Camera-type eye (tissue), 1 donor: ENCODE data around the gene AK2. TPM values are rescaled to one million over a fixed set of nuclear protein-coding genes. Genes with fewer than 3 reads are reported as not detected.

Experiments
- total RNA-seq: library from RNA; depleted of rRNA; stranded (reverse); fragments of >200 nt; gene quantifications from one replicate; pipeline ENCODE4 v1.2.3, GENCODE V29; 2014

AK2 gene
- total RNA-seq = 114 TPM

DNA sequence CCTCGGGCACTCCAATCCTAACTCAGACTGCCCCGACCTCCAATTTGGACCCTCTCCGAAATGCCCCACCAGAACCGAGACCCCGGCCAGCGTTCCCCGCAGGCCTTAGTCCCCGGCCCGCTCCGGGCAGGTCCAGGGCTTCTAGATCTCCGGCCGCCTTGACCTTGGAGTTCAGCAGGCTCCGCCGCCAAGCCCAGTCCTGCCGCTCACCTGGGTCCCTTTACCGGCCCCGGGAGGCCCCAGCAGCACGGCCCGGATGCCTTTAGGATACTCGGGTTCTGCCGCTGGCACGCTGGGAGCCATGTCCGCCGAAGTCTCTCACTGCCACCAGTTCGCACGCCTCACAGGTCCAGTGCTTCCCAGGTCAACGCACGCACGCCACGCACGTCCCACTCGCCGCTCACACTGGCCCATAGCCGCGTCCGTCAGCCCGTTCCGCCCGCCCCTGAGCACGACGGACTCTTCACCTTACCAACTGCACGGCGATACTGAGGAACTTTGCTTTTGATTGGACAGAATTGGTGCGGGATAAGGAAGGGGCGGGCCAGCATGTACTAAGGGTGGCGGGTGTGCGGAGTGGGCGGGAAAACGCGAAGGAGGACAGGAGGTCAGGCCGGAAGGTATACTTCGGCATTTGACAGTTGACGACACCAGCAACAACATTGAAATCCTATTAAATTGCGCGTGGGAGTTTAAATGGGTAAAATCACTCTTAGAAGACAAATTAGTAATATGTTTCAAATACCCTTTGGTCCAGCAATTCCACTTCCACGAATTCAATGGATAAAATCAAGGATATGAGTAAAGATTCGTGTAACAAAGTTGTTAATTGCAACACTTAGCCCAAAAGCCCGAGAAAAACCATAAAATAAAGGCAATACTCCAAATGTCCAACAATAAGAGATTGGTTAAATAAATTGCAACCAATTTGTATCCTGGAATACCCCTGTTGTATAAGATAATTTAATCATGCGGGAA lies at the start of gene AK2:
Gene AK2, minus strand, starts transcription at position 358 of the 978 bp plus-strand sequence. Its CDS starts 55 bp downstream, at position 303.

DNA sequence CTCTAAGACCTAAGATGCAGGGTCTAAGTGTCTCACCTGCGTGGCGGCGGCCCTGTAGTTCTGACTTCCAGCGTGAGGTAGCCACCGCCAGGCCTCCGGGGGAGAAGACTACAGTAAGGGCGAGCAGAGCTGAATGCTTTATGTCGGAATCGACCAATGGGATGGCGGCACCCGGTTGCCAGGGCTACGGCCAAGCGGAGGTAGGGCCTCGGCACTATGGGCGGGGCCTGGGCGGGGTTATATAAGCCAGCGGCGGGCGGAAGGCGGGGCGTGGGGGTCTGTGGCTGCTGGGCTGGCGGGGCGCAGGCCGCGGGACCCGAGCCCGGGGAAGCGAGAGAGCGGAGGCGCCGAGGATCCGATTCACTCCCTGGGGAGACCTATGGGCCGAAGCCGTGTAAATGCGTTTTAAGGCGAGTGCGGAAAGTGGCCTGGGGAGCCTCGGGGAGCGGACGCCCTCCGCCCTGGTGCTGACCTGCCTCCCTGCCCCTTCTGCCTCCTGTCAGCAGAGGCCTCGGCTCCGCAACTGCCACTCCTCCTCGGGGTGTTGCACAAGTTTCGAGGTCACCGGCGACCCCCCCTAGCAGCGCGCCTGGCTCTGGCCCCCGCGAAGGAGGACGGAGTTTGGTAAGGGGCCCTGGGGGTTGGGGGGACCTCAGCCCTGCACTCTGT lies 44.3 kb upstream of the AK2 start, which contains the start of gene AZIN2:
Gene AZIN2, plus strand, starts transcription at position 269 of the 669 bp plus-strand sequence. CDS start 1,097 bp downstream, outside the sequence.

DNA sequence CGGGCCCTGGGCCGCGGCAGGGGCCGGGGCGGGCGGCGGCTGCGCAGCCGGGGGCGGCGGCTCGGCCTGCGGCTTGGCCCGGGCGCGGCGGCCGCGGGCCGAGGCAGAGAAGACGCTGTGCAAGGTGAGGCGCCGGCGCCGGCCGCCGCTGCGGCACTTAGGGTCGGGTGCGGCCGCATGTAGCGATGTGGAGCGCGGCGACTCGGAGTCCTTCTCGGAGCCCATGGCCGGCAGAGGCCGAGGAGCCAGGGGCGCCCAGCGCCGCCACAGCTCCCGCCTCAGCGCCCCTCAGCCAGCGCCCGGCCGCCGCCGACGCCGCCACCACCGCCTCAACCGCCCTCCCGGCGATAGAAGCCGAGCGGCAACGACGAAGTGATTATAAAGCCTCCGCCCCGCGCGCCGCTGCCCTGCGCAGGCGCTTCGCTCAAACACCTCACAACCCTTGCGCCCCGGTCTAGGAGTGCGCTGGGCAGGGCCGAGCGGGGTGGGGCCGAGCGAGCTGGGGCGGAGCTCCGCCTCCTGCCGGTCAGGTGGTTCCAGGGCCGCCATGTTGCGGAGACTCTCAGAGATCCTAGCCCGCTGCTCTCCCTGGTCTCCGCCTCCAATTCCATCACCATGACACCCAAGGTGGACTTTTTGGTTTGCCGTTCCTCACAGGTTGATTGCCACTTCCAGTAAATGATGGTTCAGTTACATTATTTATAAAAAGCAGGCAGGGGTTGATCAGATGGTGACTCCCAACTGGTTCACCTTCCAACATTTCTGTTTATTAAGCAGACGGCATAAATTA lies 72.0 kb downstream of the AK2 start, which contains the start of gene RNF19B:
Gene RNF19B, minus strand, starts transcription at position 349 of the 790 bp plus-strand sequence. Its CDS starts 124 bp downstream, at position 225.

Other genes with a start within 250 kb of the AK2 start
- gene YARS1, start 219.5 kb downstream of the AK2 start, total RNA-seq = 42.4 TPM
- 96.8 TPM for gene S100PBP, start 219.2 kb downstream of the AK2 start, total RNA-seq
- gene FNDC5, start 166.0 kb downstream of the AK2 start, total RNA-seq = 69.1 TPM
- 15.2 TPM for gene HPCA, start 150.4 kb downstream of the AK2 start, total RNA-seq
- gene TMEM54, start 135.5 kb downstream of the AK2 start, total RNA-seq = 10.6 TPM
- 23.7 TPM for gene RNF19B, start 72.1 kb downstream of the AK2 start, total RNA-seq
- gene AZIN2, start 44.3 kb upstream of the AK2 start, total RNA-seq = 14.5 TPM
- 6.0 TPM for gene TRIM62, start 145.2 kb upstream of the AK2 start, total RNA-seq
- gene ZNF362, start 219.6 kb upstream of the AK2 start, total RNA-seq = 21.8 TPM